Keratinocyte (primary cell): ENCODE measurements around the gene RDH12. TPM values are rescaled to one million over a fixed set of nuclear protein-coding genes. Genes with fewer than 3 reads are reported as not detected.

ENCODE experiments used
- DNase-seq: peaks from one replicate; pipeline ENCODE4 v3.0.0-alpha.2; 2011; ENCODE audit warnings: low read depth, missing footprints, low spot score
- FAIRE-seq: peaks from 2 replicates; lab custom pipeline; 2011; peaks lifted over from hg19 to GRCh38; lab: Jason Lieb, UNC
- H2AFZ ChIP-seq: 2 replicates; pipeline ENCODE4 v1.6.0; 2012; ENCODE audit warnings: low read length, control low read depth, inconsistent platforms; ENCODE audit not compliant: control insufficient read depth
- H3K27ac ChIP-seq: 2 replicates; pipeline ENCODE4 v1.5.1; 2011; ENCODE audit warnings: low read length; ENCODE audit not compliant: control insufficient read depth, insufficient read depth
- H3K27me3 ChIP-seq: 3 replicates; pipeline ENCODE4 v1.6.0; 2011; ENCODE audit warnings: low read length; ENCODE audit not compliant: control insufficient read depth, insufficient read depth; ENCODE audit errors: extremely low read depth
- H3K36me3 ChIP-seq, 2 experiments: 2 replicates in 1 of 2; 3 replicates in 1 of 2; pipeline ENCODE4 v1.5.1; 2011; ENCODE audit warnings: low read length in 2 of 2, mild to moderate bottlenecking in 1 of 2; ENCODE audit not compliant: control insufficient read depth in 2 of 2, insufficient read depth in 2 of 2; ENCODE audit errors: extremely low read depth in 1 of 2
- H3K4me1 ChIP-seq: 3 replicates; pipeline ENCODE4 v1.5.1; 2011; ENCODE audit warnings: low read length; ENCODE audit not compliant: control insufficient read depth, insufficient read depth; ENCODE audit errors: extremely low read depth
- H3K4me2 ChIP-seq: 3 replicates; pipeline ENCODE4 v1.6.0; 2011; ENCODE audit warnings: low read depth, low read length; ENCODE audit not compliant: control insufficient read depth, insufficient read depth; ENCODE audit errors: extremely low read depth
- H3K4me3 ChIP-seq, 3 experiments: fragments of 200-600 bp in 1 of 3; sonication (generic) in 1 of 3; 2 replicates in 2 of 3; 3 replicates in 1 of 3; pipeline ENCODE4 v1.5.1; 2011 to 2016; ENCODE audit warnings: low read length in 3 of 3, mild to moderate bottlenecking in 3 of 3, control low read depth in 2 of 3, inconsistent platforms in 1 of 3, low read depth in 1 of 3, mixed read lengths in 1 of 3, mixed run types in 1 of 3, moderate library complexity in 1 of 3; ENCODE audit not compliant: control insufficient read depth in 2 of 3, insufficient read depth in 2 of 3; ENCODE audit errors: extremely low read depth in 1 of 3
- H3K79me2 ChIP-seq: 2 replicates; pipeline ENCODE4 v1.6.0; 2012; ENCODE audit warnings: low read length; ENCODE audit not compliant: control insufficient read depth, insufficient read depth
- H3K9ac ChIP-seq: 3 replicates; pipeline ENCODE4 v1.6.0; 2011; ENCODE audit warnings: low read length; ENCODE audit not compliant: control insufficient read depth, insufficient read depth; ENCODE audit errors: extremely low read depth
- H3K9me1 ChIP-seq: 3 replicates; pipeline ENCODE4 v1.6.0; 2011; ENCODE audit warnings: low read length; ENCODE audit not compliant: control insufficient read depth, insufficient read depth; ENCODE audit errors: extremely low read depth
- H3K9me3 ChIP-seq: 2 replicates; pipeline ENCODE4 v1.5.1; 2012; ENCODE audit warnings: low read depth, low read length; ENCODE audit not compliant: control insufficient read depth
- H4K20me1 ChIP-seq: 3 replicates; pipeline ENCODE4 v1.6.0; 2011; ENCODE audit warnings: low read length; ENCODE audit not compliant: control insufficient read depth, insufficient read depth; ENCODE audit errors: extremely low read depth
- EZH2 ChIP-seq: IDR thresholded peaks from one replicate; pipeline ENCODE4 v1.6.1; 2012; ENCODE audit warnings: inconsistent platforms, mild to moderate bottlenecking, low read length, moderate library complexity
- dilution Hi-C: fragments of 300-500 bp; cut with MboI; formaldehyde crosslinking; loops from one replicate; pipeline ENCODE4 v1.7.0; 2020; ENCODE audit warnings: low sequenced_read_pairs; ENCODE audit not compliant: extremely low pct_ligation_motif_present
- polyA plus RNA-seq, 5 experiments: library from polyadenylated mRNA; depleted of rRNA in 3 of 5; stranded (reverse) in 3 of 5; stranded (forward) in 1 of 5; unstranded in 1 of 5; fragments of >200 nt; gene quantifications; 1 replicate in 1 of 5; 2 replicates in 3 of 5; 3 replicates in 1 of 5; pipeline versions ENCODE4 v1.2.1 to v1.2.3, GENCODE V29; 2011 to 2012; ENCODE audit warnings: missing spikeins in 2 of 5, low read depth in 1 of 5, low replicate concordance in 1 of 5
- TF ChIP-seq, protein P1 (sequence below), 3 experiments: IDR thresholded peaks in 1 of 3; conservative IDR thresholded peaks in 1 of 3; optimal IDR thresholded peaks in 1 of 3; 2 replicates in 2 of 3; 3 replicates in 1 of 3; pipeline versions ENCODE3 to v1.5.1; 2011; ENCODE audit warnings: low read length in 3 of 3, mild to moderate bottlenecking in 3 of 3, moderate library complexity in 2 of 3, control low read depth in 1 of 3, inconsistent platforms in 1 of 3; ENCODE audit not compliant: insufficient read depth in 2 of 3; ENCODE audit errors: extremely low read depth in 1 of 3

RDH12 gene
- polyA plus RNA-seq, 1 donor (not counting 4 experiments of a cell fraction or from before 2014, with no cell fraction given) = 0.98 TPM

GRCh38 chr14:67762051-67762450 lies 60.4 kb downstream of the RDH12 start:
- TF ChIP-seq, protein P1, sequence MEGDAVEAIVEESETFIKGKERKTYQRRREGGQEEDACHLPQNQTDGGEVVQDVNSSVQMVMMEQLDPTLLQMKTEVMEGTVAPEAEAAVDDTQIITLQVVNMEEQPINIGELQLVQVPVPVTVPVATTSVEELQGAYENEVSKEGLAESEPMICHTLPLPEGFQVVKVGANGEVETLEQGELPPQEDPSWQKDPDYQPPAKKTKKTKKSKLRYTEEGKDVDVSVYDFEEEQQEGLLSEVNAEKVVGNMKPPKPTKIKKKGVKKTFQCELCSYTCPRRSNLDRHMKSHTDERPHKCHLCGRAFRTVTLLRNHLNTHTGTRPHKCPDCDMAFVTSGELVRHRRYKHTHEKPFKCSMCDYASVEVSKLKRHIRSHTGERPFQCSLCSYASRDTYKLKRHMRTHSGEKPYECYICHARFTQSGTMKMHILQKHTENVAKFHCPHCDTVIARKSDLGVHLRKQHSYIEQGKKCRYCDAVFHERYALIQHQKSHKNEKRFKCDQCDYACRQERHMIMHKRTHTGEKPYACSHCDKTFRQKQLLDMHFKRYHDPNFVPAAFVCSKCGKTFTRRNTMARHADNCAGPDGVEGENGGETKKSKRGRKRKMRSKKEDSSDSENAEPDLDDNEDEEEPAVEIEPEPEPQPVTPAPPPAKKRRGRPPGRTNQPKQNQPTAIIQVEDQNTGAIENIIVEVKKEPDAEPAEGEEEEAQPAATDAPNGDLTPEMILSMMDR (optimal IDR thresholded peaks at IDR 0.05 in 1 of 3, IDR thresholded peaks at IDR 0.05 in 1 of 3, conservative IDR thresholded peaks at IDR 0.05 in 1 of 3; ENCODE audit: extremely low read depth in 1 of 3, insufficient read depth in 2 of 3, low read length in 3 of 3) = no peak
- no peak overlapping the region for H3K4me3 ChIP-seq
- no peak overlapping the region for H2AFZ ChIP-seq
- FAIRE-seq (no peak), DNase-seq (no peak)
- H3K9me1 ChIP-seq = no peaks in the 10 kb centered on the region
- H3K27me3 ChIP-seq = no peaks in the 10 kb centered on the region
- peaks cover 19% of the 10 kb centered on the region in 2 experiments for H3K36me3 ChIP-seq
- peaks cover 7% of the 10 kb centered on the region for H3K4me1 ChIP-seq
- no peak overlapping the region for H3K4me2 ChIP-seq
- dilution Hi-C loops = no loop called here
- no peaks in the 10 kb centered on the region for H4K20me1 ChIP-seq
- H3K9ac ChIP-seq = no peak overlapping the region
- no peaks in the 10 kb centered on the region for H3K79me2 ChIP-seq
- H3K9me3 ChIP-seq = no peaks in the 10 kb centered on the region
- H3K27ac ChIP-seq = no peak overlapping the region

DNA sequence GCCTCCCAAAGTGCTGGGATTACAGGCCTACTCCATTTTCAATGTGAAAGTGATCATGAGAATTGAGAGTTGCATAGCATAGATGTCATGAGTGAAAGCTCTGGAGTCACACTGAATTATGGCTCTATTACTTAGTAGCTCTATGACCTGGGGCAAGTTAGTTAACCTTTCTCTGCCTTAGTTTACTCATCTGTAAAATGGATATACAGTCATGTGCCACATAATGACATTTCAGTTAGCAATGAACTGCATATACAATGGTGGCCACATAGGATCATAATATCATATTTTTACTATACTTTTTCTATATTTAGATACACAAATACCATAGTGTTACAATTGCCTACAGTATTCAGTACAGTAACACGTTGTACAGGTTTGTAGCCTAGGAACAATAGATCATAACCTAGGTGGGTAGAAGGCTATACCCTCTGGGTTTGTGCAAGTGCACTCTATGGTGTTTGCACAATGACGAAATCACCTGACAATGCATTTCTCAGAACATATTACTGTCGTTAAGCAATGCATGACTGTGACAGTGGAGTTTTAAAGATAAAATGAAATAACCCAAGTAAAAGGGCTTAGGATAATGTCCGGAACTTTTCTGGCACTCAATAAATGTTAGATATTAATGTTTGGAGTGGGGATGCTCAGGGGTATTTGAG lies 61.6 kb downstream of the RDH12 start:
- H3K9ac ChIP-seq = no peak overlapping the region
- FAIRE-seq (no peak), DNase-seq (no peak)
- H3K4me2 ChIP-seq = no peak overlapping the region
- TF ChIP-seq, protein P1 (optimal IDR thresholded peaks at IDR 0.05 in 1 of 3, IDR thresholded peaks at IDR 0.05 in 1 of 3, conservative IDR thresholded peaks at IDR 0.05 in 1 of 3; ENCODE audit: extremely low read depth in 1 of 3, insufficient read depth in 2 of 3, low read length in 3 of 3) = no peak
- no peak for TF ChIP-seq EZH2
- dilution Hi-C loops = no loop called here
- no peak overlapping the region for H2AFZ ChIP-seq
- no peak overlapping the region for H3K4me3 ChIP-seq
- no peaks in the 10 kb centered on the region for H3K9me3 ChIP-seq
- H4K20me1 ChIP-seq = no peaks in the 10 kb centered on the region
- H3K79me2 ChIP-seq = no peaks in the 10 kb centered on the region
- H3K27me3 ChIP-seq = no peaks in the 10 kb centered on the region
- H3K9me1 ChIP-seq = no peaks in the 10 kb centered on the region
- peaks cover 7% of the 10 kb centered on the region for H3K4me1 ChIP-seq
- peaks cover 19% of the 10 kb centered on the region in 2 experiments for H3K36me3 ChIP-seq
- no peak overlapping the region for H3K27ac ChIP-seq
